ENCODE measurements around the gene CHD5.

DNA sequence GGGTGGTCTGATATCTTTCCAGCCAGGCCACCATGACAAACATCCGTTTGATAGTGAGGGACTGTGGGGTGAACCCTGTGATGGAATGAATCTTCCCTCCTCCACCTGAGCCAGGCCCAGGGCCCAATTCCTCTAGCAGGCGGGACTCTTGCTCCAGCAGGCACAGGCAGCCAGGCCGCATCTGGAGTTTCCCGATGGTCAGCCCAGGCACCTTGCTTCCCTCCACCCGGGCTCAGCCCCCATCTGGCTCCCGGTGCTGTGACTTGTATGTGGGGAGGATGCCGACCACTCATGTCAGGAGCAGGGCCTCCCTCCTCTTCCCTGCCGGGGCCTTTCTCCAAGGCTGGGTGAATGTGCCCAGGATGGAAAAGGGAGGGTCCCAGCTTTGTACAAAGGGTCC, 113.4 kb downstream of the CHD5 start:
- no peak for TF ChIP-seq POLR2A (IDR thresholded peaks at IDR 0.05)
- TF ChIP-seq, protein P1, sequence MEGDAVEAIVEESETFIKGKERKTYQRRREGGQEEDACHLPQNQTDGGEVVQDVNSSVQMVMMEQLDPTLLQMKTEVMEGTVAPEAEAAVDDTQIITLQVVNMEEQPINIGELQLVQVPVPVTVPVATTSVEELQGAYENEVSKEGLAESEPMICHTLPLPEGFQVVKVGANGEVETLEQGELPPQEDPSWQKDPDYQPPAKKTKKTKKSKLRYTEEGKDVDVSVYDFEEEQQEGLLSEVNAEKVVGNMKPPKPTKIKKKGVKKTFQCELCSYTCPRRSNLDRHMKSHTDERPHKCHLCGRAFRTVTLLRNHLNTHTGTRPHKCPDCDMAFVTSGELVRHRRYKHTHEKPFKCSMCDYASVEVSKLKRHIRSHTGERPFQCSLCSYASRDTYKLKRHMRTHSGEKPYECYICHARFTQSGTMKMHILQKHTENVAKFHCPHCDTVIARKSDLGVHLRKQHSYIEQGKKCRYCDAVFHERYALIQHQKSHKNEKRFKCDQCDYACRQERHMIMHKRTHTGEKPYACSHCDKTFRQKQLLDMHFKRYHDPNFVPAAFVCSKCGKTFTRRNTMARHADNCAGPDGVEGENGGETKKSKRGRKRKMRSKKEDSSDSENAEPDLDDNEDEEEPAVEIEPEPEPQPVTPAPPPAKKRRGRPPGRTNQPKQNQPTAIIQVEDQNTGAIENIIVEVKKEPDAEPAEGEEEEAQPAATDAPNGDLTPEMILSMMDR (IDR thresholded peaks at IDR 0.05 in 4 of 5, conservative IDR thresholded peaks at IDR 0.05 in 1 of 5), result no peak

Measured in gastrocnemius medialis (tissue), 4 donors.